ENCODE results near the gene LGR4. TPM values are rescaled to one million over a fixed set of nuclear protein-coding genes. Genes with fewer than 3 reads are reported as not detected.
"Not testable (repeated sequence)": the region's sequence is repeated elsewhere in the genome, so short reads cannot be mapped to it uniquely, and the experiment has no call there.

The LGR4 gene
- total RNA-seq, 1 experiment from 2014 or later, result 59.8 TPM

GRCh38 chr11:27355575-27356104 lies 117.0 kb downstream of the LGR4 start:
- DNase-seq (ENCODE audit: extremely low read depth, low read depth), result no peak

GRCh38 chr11:27354359-27354965 lies 118.1 kb downstream of the LGR4 start:
- DNase-seq (ENCODE audit: extremely low read depth, low read depth), result no peak

DNA sequence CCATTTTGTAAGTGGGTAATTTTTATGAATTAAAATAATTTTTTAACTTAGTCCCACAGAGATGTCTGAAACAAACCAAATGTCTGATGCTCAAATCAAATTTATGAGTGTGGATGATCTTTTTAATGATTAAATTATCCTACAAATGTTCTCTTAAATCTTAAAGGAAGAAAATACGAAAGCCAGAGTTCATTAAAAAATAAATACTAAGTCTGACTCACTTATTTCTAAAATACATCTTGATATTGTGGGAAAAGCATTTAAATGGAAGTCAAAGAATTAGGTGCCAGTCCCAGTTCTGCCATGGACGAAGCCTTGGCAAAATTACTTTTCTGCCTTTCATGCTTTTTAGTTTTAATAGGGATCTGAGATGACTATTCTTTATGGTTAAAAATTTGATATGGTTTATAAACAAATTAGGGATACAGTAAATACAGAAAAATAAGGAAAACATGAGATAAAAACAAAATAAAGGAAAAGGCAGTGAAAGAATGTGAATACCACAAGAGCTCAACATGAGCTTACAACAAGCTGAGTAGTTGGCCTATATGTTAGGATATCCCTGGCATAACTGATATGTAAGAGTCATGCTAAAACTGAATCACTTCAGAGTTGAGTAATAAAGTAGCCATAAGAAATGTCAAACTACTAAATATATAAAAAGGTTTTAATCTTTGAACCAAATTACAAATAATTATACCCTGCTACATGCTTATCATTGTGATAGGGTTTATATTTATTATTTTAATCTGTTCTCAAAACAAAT lies 118.8 kb downstream of the LGR4 start:
- DNase-seq (ENCODE audit: extremely low read depth, low read depth), result no peak

- no peak for DNase-seq (ENCODE audit: extremely low read depth, low read depth)
These were observed 119.8 kb downstream of the LGR4 start for GRCh38 chr11:27352781-27353180.

DNA sequence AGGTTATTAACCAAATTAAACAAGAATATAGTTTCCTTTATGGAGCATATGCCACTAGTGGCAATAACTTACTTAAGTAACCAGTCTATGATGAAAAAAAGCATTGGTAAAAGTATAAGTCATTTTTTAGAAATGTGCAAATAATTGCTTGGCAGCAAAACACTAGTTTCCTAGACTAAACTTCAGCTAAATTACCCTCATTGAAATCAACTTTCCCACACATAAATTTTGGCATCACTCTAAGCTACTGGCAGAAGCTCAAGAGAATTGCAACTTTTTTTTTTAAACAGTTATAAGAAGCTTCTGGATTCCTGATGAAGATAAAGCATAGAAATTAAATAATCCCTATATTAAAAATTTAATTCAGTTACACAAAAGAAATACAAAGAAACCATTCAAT lies 122.1 kb downstream of the LGR4 start:
- DNase-seq (ENCODE audit: extremely low read depth, low read depth), result no peak

- DNase-seq (ENCODE audit: extremely low read depth, low read depth), result no peak
These were observed 122.7 kb downstream of the LGR4 start for GRCh38 chr11:27349919-27350318.

- DNase-seq (ENCODE audit: extremely low read depth, low read depth), result no peak
These were observed 124.2 kb downstream of the LGR4 start for GRCh38 chr11:27348340-27348873.

DNA sequence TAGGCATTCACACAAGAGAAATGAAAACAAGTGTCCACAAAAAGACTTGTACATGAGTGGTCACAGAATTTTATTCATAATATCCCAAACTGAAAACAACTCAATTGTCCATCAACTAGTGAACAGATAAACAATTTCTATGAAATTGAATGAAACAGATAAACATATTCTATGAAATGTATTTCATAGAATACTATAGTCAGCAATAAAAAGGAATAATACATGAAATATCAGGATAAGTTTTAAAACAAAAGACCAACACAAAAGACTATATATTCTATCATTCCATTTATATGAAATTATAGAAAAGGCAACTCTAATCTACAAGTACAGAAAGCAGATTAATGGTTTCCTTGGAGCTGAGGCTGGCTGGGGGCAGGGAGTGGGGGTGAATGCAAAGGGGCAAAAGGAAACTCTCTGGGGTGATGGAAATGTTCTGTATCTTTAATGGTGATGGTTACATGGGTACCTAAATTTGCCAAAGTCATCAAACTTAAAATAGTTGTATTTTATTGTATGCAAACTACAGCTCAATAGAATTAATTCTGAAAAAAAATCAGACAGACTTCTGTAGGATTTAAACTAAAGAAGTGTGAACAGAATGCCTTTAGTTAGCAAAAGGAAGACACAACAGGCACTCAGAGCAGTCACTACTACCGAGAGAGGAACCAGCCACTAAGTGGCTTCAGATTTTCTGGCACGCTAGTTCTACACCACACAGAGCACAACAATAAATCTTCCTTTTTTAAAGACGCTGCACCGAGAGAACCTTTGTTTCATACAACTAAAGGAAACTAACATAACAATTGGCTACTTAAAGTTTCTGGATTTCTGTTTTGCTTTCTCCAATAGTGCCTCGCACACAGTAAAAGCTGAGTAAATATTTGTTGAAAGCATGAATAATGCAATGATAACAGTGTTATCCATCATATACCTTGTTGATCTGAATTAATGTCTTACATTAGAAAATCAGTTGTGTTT lies 124.9 kb downstream of the LGR4 start:
- no peak for DNase-seq (ENCODE audit: extremely low read depth, low read depth)

DNA sequence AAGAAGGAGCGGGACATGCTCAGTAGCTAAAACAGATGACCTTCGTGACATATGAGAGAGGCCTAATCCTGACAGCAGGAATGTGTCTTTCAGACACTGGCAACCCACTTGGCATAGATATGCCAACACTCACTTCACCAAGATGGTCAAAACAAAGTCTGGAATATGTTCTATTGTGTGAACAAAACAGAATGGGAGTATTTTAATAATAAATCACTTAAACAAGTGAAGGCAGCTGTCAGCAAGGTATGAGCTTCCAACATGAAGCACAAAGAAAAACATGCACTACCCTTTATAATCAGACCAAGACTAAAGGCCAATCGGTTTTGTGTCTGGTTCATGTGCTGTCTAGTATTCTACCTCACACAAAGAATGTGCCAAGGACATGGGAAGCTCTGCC lies 132.6 kb downstream of the LGR4 start:
- DNase-seq (ENCODE audit: extremely low read depth, low read depth), result no peak

DNA sequence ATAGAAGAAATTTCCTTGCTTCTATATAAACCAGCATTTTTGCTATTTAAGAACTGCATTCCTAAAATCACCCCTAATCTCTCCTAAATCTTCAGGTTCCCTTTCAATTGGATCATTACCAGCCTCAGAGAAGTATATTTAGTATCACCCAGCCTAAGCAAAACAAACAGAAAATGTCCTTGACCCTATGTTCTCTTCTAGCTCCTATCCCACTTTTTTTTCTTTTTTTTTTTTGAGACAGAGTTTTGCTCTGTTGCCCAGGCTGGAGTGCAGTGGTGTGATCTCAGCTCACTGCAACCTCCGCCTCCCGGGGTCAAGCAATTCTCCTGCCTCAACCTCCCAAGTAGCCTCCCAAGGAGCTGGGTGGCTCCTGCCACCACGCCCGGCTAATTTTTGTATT lies 137.8 kb downstream of the LGR4 start:
- DNase-seq (ENCODE audit: extremely low read depth, low read depth), result not testable (repeated sequence)

- DNase-seq (ENCODE audit: extremely low read depth, low read depth), result no peak
These were observed 140.6 kb downstream of the LGR4 start for GRCh38 chr11:27331981-27332380.

- no peak for DNase-seq (ENCODE audit: extremely low read depth, low read depth)
These were observed 141.8 kb downstream of the LGR4 start for GRCh38 chr11:27330633-27331270.

GRCh38 chr11:27329867-27330632 lies 142.5 kb downstream of the LGR4 start:
- no peak for DNase-seq (ENCODE audit: extremely low read depth, low read depth)

GRCh38 chr11:27328614-27329013 lies 144.0 kb downstream of the LGR4 start:
- DNase-seq (ENCODE audit: extremely low read depth, low read depth), result no peak

- not testable (repeated sequence) for DNase-seq (ENCODE audit: extremely low read depth, low read depth)
These were observed 145.5 kb downstream of the LGR4 start for GRCh38 chr11:27327064-27327463.

DNA sequence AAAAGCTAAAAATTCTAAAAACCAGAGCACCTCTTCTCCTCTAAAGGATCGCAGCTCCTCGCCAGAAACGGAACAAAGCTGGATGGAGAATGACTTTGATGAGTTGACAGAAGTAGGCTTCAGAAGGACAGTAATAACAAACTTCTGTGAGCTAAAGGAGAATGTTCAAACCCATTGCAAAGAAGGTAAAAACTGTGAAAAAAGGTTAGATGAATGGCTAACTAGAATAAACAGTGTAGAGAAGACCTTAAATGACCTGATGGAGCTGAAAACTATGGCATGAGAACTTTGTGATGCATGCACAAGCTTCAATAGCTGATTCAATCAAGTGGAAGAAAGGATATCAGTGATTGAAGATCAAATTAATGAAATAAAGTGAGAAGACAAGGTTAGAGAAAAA lies 150.4 kb downstream of the LGR4 start:
- DNase-seq (ENCODE audit: extremely low read depth, low read depth), result not testable (repeated sequence)

DNA sequence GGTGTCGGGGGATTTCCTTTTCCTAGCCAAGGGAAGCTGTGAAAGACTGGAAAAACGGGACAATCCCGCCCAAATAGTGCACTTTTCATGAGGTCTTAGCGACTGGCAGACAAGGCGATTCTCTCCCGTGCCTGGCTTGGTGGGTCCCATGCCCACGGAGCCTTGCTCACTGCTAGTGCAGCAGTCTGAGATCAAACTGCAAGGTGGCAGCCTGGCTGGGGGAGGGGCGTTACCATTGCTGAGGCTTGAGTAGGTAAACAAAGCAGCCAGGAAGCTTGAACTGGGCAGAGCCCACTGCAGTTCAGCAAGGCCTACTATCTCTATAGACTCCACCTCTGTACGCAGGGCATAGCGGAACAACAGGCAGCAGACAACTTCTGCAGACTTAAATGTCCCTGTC lies 151.2 kb downstream of the LGR4 start:
- not testable (repeated sequence) for DNase-seq (ENCODE audit: extremely low read depth, low read depth)

DNA sequence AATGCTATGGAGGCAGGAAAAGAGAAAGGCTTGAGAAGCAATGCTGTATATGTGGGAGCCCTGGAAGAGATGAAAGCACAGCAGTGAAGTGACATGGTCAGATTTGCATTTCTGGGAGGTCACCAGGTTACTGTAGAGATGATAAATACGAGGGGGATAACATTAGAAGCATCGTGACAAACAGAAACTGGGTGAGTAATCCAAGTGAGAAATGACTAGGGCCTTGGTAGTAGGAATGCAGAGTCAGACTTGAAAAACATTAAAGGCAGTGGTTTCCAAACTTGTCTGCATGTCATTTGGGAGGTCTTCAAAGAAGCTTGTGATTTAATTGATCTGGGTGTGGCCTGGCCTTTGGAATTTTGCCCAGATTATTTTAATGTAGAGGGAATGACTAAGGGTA lies 153.5 kb downstream of the LGR4 start:
- no peak for DNase-seq (ENCODE audit: extremely low read depth, low read depth)

DNA sequence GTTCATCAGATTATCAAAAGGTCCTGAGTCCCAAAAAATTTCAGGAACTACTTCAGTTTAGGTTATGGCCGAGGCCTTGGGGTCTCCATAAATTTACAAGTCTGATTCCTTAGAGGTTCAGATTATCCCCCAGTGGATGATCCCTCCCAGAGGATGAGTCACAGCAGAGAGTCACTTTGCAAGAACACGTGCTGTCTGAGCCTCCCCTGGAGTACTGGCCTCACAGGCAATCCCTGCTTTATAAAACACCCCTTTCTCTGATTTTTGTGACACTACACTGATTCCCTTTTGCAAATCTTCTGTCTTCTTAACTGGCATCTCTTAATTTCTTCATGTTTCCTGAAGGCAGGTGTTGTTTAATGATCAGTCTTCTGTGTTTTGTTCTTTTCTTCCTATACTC lies 154.8 kb downstream of the LGR4 start:
- no peak for DNase-seq (ENCODE audit: extremely low read depth, low read depth)

Measured in NCI-H460 (cell line).